ENCODE results near the gene BLNK.

Gene BLNK

DNA sequence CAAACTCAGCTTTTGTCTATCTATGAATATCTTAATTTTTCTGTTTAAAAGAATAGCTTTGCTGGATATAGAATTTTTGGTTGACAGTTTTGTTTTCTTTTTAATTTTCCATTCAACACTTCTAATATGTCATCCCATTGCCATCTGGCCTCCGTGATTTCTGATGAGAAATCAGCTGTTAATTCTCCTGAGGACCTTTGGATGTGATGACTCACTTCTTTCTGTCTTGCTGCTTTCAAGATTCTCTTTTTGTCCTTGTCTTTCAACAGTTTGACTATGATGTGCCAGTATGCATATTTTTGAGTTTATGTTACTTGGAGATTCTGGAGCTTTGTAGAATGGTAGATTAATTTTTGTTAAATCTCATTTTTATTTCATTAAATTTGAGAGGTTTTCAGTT lies 102.8 kb downstream of the BLNK start:
- H3K27ac ChIP-seq: no peak overlapping the region
- TF ChIP-seq, protein P1, sequence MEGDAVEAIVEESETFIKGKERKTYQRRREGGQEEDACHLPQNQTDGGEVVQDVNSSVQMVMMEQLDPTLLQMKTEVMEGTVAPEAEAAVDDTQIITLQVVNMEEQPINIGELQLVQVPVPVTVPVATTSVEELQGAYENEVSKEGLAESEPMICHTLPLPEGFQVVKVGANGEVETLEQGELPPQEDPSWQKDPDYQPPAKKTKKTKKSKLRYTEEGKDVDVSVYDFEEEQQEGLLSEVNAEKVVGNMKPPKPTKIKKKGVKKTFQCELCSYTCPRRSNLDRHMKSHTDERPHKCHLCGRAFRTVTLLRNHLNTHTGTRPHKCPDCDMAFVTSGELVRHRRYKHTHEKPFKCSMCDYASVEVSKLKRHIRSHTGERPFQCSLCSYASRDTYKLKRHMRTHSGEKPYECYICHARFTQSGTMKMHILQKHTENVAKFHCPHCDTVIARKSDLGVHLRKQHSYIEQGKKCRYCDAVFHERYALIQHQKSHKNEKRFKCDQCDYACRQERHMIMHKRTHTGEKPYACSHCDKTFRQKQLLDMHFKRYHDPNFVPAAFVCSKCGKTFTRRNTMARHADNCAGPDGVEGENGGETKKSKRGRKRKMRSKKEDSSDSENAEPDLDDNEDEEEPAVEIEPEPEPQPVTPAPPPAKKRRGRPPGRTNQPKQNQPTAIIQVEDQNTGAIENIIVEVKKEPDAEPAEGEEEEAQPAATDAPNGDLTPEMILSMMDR (IDR thresholded peaks at IDR 0.05): no peak
- no peak for DNase-seq (ENCODE audit: low spot score)
- H3K4me3 ChIP-seq: no peak overlapping the region

DNA sequence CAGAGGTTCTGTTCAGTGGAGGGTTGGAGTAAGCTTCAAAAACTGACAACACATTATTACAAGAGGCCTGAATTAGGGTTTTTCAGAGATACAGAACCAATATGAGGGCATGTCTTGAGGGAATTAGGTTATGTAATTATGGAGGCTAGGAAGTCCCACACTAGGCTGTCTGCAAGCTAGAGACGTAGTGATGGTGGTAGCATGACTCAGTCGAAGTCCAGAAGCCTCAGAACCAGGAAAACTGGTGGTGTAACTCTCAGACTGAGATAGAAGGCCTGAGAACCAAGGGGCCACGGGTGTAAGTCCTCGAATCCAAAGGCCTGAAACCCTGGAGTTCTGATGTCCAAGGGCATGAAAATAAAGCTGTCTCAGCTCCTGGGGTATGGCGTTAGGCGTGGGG lies 105.6 kb downstream of the BLNK start:
- no peak for DNase-seq (ENCODE audit: low spot score)
- Histone ChIP-seq H3K4me3 (no peak overlapping the region), H3K27ac (no peak overlapping the region)
- TF ChIP-seq, protein P1 (IDR thresholded peaks at IDR 0.05): no peak

GRCh38 chr10:96153070-96153469 lies 118.3 kb downstream of the BLNK start:
- DNase-seq (ENCODE audit: low spot score): no peak

GRCh38 chr10:96152437-96152836 lies 118.9 kb downstream of the BLNK start:
- no peak for DNase-seq (ENCODE audit: low spot score)
- TF ChIP-seq, protein P1 (IDR thresholded peaks at IDR 0.05): no peak
- Histone ChIP-seq H3K27ac (no peak overlapping the region), H3K4me3 (no peak overlapping the region)

More at GRCh38 chr10:96153070-96153469, 118.3 kb downstream of the BLNK start:
- no peak overlapping the region for H3K27ac ChIP-seq
- H3K4me3 ChIP-seq: no peak overlapping the region
- TF ChIP-seq, protein P1 (IDR thresholded peaks at IDR 0.05): no peak

All from coronary artery (tissue), 2 donors.